Measurements from ENCODE around the gene PCDHGA3. TPM values are rescaled to one million over a fixed set of nuclear protein-coding genes. Genes with fewer than 3 reads are reported as not detected.
"Not testable (repeated sequence)": the region's sequence is repeated elsewhere in the genome, so short reads cannot be mapped to it uniquely, and the experiment has no call there.

The PCDHGA3 gene
- total RNA-seq, 1 experiment from 2014 or later, result 1.3 TPM

DNA sequence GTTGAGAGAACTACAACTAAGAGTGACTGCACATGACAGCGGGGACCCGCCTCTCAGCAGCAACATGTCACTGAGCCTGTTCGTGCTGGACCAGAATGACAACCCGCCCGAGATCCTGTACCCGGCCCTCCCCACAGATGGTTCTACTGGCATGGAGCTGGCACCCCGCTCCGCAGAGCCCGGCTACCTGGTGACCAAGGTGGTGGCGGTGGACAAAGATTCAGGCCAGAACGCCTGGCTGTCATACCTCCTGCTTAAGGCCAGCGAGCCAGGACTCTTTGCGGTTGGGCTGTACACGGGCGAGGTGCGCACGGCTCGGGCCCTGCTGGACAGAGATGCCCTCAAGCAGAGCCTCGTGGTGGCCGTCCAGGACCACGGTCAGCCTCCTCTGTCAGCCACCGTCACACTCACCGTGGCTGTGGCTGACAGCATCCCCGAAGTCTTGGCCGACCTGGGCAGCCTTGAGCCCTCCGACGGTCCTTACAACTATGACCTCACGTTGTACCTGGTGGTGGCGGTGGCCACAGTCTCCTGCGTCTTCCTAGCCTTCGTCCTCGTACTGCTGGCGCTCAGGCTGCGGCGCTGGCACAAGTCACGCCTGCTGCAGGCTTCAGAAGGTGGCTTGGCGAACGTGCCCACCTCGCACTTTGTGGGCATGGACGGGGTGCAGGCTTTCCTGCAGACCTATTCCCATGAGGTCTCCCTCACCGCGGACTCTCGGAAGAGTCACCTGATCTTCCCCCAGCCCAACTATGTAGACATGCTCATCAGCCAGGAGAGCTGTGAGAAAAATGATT lies 41.0 kb downstream of the PCDHGA3 start:
- Mint-ChIP-seq H3K4me3 (no peak overlapping the region), H3K4me1 (0 out of 2 replicates have a peak, but pooled peaks cover 3% of the 10 kb centered on the region), H3K9me3 (peaks cover 58% of the 10 kb centered on the region), H3K27ac (no peak overlapping the region), H3K36me3 (peaks cover 46% of the 10 kb centered on the region), H3K27me3 (ENCODE audit: low read depth) (peaks cover 33% of the 10 kb centered on the region)
- POLR2A ChIA-PET, result no interaction called here
- CTCF ChIA-PET, result interaction anchor here (1.3 kb wide), 1 partner anchor 28 kb away, joined by 3 read pairs; the partner anchor contains the start of gene PCDHGA10
- ATAC-seq (no peak), DNase-seq (ENCODE audit: low spot score) (no peak)
- TF ChIP-seq CBFB (CRISPR knock-in tag; IDR thresholded peaks at IDR 0.05; ENCODE audit: low read depth) (no peak), TP53 (CRISPR knock-in tag; IDR thresholded peaks at IDR 0.05) (no peak), IRF2 (CRISPR knock-in tag; IDR thresholded peaks at IDR 0.05; ENCODE audit: borderline replicate concordance, low read depth) (no peak), ETV6 (CRISPR knock-in tag; IDR thresholded peaks at IDR 0.05) (no peak), SOX15 (CRISPR knock-in tag; IDR thresholded peaks at IDR 0.05) (no peak), NFATC4 (CRISPR knock-in tag; IDR thresholded peaks at IDR 0.05) (no peak), JUN (CRISPR knock-in tag; IDR thresholded peaks at IDR 0.05) (no peak), ATF1 (CRISPR knock-in tag; IDR thresholded peaks at IDR 0.05) (no peak), OVOL2 (CRISPR knock-in tag; IDR thresholded peaks at IDR 0.05; ENCODE audit: borderline replicate concordance) (no peak)
- TF ChIP-seq, protein P1, sequence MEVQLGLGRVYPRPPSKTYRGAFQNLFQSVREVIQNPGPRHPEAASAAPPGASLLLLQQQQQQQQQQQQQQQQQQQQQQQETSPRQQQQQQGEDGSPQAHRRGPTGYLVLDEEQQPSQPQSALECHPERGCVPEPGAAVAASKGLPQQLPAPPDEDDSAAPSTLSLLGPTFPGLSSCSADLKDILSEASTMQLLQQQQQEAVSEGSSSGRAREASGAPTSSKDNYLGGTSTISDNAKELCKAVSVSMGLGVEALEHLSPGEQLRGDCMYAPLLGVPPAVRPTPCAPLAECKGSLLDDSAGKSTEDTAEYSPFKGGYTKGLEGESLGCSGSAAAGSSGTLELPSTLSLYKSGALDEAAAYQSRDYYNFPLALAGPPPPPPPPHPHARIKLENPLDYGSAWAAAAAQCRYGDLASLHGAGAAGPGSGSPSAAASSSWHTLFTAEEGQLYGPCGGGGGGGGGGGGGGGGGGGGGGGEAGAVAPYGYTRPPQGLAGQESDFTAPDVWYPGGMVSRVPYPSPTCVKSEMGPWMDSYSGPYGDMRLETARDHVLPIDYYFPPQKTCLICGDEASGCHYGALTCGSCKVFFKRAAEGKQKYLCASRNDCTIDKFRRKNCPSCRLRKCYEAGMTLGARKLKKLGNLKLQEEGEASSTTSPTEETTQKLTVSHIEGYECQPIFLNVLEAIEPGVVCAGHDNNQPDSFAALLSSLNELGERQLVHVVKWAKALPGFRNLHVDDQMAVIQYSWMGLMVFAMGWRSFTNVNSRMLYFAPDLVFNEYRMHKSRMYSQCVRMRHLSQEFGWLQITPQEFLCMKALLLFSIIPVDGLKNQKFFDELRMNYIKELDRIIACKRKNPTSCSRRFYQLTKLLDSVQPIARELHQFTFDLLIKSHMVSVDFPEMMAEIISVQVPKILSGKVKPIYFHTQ (CRISPR knock-in tag; IDR thresholded peaks at IDR 0.05), result no peak
- TF ChIP-seq, protein P2, sequence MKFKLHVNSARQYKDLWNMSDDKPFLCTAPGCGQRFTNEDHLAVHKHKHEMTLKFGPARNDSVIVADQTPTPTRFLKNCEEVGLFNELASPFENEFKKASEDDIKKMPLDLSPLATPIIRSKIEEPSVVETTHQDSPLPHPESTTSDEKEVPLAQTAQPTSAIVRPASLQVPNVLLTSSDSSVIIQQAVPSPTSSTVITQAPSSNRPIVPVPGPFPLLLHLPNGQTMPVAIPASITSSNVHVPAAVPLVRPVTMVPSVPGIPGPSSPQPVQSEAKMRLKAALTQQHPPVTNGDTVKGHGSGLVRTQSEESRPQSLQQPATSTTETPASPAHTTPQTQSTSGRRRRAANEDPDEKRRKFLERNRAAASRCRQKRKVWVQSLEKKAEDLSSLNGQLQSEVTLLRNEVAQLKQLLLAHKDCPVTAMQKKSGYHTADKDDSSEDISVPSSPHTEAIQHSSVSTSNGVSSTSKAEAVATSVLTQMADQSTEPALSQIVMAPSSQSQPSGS (CRISPR knock-in tag; IDR thresholded peaks at IDR 0.05; ENCODE audit: borderline replicate concordance, low read depth), result no peak
- TF ChIP-seq, protein P3, sequence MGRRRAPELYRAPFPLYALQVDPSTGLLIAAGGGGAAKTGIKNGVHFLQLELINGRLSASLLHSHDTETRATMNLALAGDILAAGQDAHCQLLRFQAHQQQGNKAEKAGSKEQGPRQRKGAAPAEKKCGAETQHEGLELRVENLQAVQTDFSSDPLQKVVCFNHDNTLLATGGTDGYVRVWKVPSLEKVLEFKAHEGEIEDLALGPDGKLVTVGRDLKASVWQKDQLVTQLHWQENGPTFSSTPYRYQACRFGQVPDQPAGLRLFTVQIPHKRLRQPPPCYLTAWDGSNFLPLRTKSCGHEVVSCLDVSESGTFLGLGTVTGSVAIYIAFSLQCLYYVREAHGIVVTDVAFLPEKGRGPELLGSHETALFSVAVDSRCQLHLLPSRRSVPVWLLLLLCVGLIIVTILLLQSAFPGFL (CRISPR knock-in tag; IDR thresholded peaks at IDR 0.05; ENCODE audit: borderline replicate concordance), result no peak
- TF ChIP-seq, protein P4, sequence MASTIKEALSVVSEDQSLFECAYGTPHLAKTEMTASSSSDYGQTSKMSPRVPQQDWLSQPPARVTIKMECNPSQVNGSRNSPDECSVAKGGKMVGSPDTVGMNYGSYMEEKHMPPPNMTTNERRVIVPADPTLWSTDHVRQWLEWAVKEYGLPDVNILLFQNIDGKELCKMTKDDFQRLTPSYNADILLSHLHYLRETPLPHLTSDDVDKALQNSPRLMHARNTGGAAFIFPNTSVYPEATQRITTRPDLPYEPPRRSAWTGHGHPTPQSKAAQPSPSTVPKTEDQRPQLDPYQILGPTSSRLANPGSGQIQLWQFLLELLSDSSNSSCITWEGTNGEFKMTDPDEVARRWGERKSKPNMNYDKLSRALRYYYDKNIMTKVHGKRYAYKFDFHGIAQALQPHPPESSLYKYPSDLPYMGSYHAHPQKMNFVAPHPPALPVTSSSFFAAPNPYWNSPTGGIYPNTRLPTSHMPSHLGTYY (CRISPR knock-in tag; IDR thresholded peaks at IDR 0.05), result no peak
- TF ChIP-seq, protein P5, sequence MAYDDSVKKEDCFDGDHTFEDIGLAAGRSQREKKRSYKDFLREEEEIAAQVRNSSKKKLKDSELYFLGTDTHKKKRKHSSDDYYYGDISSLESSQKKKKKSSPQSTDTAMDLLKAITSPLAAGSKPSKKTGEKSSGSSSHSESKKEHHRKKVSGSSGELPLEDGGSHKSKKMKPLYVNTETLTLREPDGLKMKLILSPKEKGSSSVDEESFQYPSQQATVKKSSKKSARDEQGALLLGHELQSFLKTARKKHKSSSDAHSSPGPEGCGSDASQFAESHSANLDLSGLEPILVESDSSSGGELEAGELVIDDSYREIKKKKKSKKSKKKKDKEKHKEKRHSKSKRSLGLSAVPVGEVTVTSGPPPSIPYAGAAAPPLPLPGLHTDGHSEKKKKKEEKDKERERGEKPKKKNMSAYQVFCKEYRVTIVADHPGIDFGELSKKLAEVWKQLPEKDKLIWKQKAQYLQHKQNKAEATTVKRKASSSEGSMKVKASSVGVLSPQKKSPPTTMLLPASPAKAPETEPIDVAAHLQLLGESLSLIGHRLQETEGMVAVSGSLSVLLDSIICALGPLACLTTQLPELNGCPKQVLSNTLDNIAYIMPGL (CRISPR knock-in tag; IDR thresholded peaks at IDR 0.05), result no peak

DNA sequence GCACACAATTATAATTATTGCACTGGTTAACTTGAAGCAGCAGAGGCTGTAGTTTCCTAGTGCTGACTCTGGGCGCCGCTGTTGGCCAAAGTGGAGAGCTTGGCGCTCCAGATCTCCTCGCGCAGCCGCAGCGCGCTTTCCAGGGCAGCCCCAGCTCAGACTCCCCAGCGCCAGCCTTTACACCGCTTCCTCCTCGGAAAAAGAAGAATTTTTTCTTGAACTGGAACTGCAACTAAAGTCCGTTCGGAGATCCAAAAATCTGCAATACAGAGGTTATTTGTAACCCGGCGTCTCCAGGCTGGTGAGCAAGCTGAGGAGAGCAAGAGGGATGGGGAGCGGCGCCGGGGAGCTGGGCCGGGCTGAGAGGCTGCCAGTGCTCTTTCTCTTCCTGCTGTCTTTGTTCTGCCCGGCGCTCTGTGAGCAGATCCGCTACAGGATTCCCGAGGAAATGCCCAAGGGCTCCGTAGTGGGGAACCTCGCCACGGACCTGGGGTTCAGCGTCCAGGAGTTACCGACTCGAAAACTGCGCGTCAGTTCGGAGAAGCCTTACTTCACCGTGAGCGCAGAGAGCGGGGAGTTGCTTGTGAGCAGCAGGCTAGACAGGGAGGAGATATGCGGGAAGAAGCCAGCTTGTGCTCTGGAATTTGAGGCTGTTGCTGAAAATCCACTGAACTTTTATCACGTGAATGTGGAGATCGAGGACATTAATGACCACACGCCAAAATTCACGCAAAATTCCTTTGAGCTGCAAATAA lies 44.1 kb downstream of the PCDHGA3 start, which contains the start of gene PCDHGB4:
Gene PCDHGB4 (plus strand): TSS at position 142 of the 755 bp plus-strand sequence. CDS start 187 bp downstream, at position 329.
- POLR2A ChIA-PET, H3K4me1 Mint-ChIP-seq, H3K27ac Mint-ChIP-seq: not testable (repeated sequence)
- CTCF ChIA-PET, result interaction anchor here (0.6 to 3.0 kb wide), 43 partner anchors 9 to 665 kb away, joined by 3 to 24 read pairs (median 5); partner anchors contain the start of genes PCDHB14, PCDHB15, PCDHB16 and PCDHB4
- Mint-ChIP-seq H3K27me3 (ENCODE audit: low read depth) (peaks cover 37% of the 10 kb centered on the region), H3K4me3 (peak within 1 kb of the TSS; percentile 81), H3K36me3 (peaks cover 63% of the 10 kb centered on the region), H3K9me3 (peaks cover 69% of the 10 kb centered on the region)
- DNase-seq (ENCODE audit: low spot score), result peak; percentile 80
- ATAC-seq, result peak; percentile 96
